Coronary artery (tissue), 2 donors: ENCODE measurements around the gene MIER3.
A peak's percentile ranks its signal among the peaks of the same experiment; 100 is the strongest.

ENCODE experiments used
- DNase-seq: peaks from one replicate; pipeline ENCODE4 v3.0.0-alpha.2; 2017; ENCODE audit warnings: low spot score
- H3K27ac ChIP-seq, 2 donors: fragments of 200-600 bp; sonication (generic); one replicate each; pipeline ENCODE4 v1.5.1; 2016 to 2019
- H3K4me3 ChIP-seq: fragments of 200-600 bp; sonication (generic); 2 replicates; pipeline ENCODE4 v1.5.1; 2016; ENCODE audit warnings: mild to moderate bottlenecking, moderate library complexity
- TF ChIP-seq, protein P1 (sequence below): fragments of 200-600 bp; sonication (generic); IDR thresholded peaks from one replicate; pipeline ENCODE4 v1.5.1; 2019; ENCODE audit warnings: antibody characterized with exemption

The MIER3 gene, protein sequence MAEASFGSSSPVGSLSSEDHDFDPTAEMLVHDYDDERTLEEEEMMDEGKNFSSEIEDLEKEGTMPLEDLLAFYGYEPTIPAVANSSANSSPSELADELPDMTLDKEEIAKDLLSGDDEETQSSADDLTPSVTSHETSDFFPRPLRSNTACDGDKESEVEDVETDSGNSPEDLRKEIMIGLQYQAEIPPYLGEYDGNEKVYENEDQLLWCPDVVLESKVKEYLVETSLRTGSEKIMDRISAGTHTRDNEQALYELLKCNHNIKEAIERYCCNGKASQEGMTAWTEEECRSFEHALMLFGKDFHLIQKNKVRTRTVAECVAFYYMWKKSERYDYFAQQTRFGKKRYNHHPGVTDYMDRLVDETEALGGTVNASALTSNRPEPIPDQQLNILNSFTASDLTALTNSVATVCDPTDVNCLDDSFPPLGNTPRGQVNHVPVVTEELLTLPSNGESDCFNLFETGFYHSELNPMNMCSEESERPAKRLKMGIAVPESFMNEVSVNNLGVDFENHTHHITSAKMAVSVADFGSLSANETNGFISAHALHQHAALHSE

DNA sequence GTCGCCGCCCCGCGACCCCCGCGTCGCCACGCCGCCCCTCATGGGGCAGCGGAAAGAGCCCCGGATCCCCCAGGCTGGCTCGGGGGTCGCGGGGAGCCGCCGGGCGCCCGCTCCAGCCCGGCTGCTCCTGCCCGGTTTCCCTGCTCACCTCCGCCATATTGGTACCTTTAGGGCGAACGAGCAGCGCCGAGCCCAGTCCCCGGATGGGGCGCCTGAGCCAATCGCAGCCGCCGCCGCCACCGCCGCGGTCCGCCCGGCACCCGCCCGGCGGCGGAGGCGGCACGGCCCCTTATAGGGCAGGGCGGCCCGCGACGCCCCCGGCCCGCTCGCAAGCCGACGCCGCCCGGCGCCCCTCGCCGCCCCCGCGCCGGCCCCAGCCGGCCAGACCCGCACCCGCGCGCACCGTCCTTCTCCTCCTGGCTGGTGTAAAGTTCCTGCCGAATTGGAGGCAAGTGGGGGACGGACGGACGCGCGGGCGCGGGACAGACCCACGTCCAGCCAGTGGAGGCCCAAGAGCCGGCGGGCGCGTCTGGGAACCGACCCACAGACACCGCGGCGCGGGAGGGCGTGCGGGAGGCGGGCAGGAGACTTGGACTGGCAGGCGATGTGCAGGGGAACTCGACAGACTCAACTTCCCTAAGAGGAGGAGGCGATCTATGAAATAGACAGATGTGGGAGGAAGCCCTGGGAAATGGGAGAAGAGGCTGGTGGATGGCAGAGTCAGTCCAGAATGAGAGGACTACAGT is at the start of gene MIER3:
MIER3 (minus strand) TSS at position 178 of the 746 bp plus-strand sequence; CDS start at position 157, 21 bp downstream.
- H3K27ac ChIP-seq = peak within 1 kb of the TSS; percentile 37 to 89
- H3K4me3 ChIP-seq = peak within 1 kb of the TSS; percentile 99
- TF ChIP-seq, protein P1, sequence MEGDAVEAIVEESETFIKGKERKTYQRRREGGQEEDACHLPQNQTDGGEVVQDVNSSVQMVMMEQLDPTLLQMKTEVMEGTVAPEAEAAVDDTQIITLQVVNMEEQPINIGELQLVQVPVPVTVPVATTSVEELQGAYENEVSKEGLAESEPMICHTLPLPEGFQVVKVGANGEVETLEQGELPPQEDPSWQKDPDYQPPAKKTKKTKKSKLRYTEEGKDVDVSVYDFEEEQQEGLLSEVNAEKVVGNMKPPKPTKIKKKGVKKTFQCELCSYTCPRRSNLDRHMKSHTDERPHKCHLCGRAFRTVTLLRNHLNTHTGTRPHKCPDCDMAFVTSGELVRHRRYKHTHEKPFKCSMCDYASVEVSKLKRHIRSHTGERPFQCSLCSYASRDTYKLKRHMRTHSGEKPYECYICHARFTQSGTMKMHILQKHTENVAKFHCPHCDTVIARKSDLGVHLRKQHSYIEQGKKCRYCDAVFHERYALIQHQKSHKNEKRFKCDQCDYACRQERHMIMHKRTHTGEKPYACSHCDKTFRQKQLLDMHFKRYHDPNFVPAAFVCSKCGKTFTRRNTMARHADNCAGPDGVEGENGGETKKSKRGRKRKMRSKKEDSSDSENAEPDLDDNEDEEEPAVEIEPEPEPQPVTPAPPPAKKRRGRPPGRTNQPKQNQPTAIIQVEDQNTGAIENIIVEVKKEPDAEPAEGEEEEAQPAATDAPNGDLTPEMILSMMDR = no peak
- peak; percentile 83 for DNase-seq

DNA sequence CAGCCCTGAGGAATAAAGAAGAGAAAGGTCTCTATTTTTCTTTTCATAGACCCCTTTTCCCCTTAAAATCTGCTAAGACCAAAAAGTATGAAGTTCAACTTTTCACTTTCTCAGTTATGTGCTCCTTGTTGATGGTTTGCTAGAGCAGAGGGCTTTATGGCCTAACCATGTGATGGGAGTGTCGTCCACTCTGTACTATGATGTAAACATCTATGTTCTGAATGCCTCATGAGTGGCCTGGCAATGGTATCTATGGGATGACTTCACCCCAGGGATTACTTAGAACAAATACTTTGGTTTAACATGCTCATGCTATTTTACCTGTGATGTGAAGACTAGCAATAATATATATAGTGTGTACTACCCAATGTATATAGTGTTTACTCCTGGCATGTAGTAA is 43.7 kb upstream of the MIER3 start:
- Histone ChIP-seq H3K27ac (no peak overlapping the region), H3K4me3 (no peak overlapping the region)
- DNase-seq = no peak
- TF ChIP-seq, protein P1 = no peak

DNA sequence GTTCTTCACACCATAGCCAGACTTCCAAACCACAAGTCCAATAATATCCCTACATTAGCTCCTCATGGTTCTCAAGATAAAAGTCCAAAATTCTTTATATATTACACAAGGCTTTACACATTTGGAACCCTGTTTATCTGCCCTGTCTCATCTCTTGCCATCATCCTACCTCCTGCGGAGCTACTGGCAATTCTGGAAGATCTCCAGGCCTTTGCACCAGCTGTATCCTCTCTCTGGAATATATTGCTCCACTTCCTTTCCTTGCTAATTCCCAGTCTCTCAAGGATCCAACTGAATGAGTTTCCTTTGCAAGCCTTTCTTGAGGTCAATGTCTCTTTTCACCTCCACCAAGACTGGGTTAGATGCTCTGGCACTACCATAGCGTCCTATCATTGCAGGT is 41.3 kb upstream of the MIER3 start:
- Histone ChIP-seq H3K27ac (no peak overlapping the region), H3K4me3 (no peak overlapping the region)
- DNase-seq = no peak
- TF ChIP-seq, protein P1 = no peak

DNA sequence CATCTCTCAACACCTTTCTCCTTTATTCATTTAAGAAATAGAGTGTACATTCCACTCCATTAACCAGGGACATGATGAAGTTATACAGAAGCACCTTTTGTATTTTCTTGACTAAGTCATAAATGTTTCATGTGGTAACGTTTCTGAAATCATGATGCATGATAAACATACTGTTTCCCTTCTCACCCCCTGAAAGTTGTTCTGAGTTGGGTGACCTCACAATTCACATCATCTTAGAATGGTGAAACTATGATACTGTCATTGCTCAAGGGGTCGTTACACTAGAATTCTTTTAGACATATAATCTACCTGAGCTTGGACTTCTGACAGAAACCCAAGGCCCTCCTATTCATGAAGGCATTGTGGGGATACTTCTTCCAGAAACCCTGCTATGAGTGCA is 37.8 kb upstream of the MIER3 start:
- no peak overlapping the region for H3K27ac ChIP-seq
- TF ChIP-seq, protein P1 = no peak
- H3K4me3 ChIP-seq = no peak overlapping the region
- no peak for DNase-seq

DNA sequence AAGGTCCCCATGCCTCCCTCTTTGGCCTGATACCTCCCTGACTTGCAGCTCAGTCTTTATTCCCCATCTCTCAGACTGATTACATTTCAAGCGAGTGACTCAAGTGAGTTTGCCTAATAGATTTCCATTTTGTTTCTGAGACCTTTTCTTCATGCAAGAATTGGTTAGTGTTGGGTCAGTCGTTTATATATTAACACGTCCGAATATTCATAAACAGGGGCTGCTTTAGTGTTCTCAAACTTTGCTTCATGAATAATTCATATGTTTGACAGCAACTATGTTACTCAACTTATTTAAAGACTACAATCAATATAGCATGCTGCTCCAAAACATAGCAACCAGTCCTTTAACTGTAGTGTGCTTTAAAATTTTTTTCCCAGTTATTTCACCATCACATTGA is 36.6 kb upstream of the MIER3 start:
- TF ChIP-seq, protein P1 = no peak
- no peak for DNase-seq
- Histone ChIP-seq H3K27ac (no peak overlapping the region), H3K4me3 (no peak overlapping the region)

DNA sequence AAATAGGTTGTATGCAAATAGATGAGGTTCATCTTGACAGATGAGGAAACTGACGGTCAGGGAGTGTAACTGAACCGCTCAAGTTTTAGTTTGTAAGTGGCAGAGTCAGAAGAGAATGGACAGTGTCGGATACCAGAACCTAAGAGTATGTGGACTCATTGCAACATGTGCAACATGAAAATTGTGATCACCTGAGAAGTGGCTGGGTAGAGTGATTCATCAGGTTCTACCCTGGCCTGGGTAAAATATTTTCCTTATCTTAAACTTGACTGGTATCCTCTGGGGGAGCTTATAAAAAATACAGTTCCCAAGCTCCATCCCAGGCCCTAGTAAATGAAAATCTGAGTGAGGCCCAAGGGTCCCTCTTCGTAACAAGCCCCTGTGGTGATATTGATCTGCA is 35.2 kb upstream of the MIER3 start:
- no peak overlapping the region for H3K27ac ChIP-seq
- TF ChIP-seq, protein P1 = no peak
- DNase-seq = no peak
- no peak overlapping the region for H3K4me3 ChIP-seq
